Measurements from ENCODE around the gene CDK5RAP2. TPM values are rescaled to one million over a fixed set of nuclear protein-coding genes. Genes with fewer than 3 reads are reported as not detected.
A peak's percentile ranks its signal among the peaks of the same experiment; 100 is the strongest.

Gene CDK5RAP2
- total RNA-seq, 4 donors from 2014 or later = 27.3 to 158 (median 45.1) TPM

DNA sequence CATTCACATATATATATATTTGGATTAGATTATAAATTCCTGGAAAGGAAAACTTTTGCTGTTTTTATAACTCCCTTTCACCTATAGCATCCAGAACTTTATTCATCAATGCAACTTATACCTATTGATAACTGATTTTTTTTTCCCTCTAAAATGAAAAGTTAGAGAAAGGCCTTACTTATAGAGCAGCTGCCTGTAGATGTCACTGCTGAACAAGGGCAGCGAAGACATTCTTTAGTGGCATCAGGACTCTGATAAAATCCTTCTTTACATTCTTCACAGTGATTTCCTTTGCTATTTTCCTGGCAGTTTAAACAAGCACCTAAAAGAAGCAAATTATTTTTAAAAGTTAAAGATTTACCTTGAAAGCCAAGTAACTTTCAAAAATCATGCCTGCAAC is 32.3 kb upstream of the CDK5RAP2 start:
- Histone ChIP-seq H3K27ac (no peak overlapping the region), H3K36me3 (peaks cover 0 to 6% (median 0%) of the 10 kb centered on the region in 3 donors), H3K4me3 (no peak overlapping the region), H3K27me3 (no peaks in the 10 kb centered on the region), H3K4me1 (no peaks in the 10 kb centered on the region), H3K9me3 (no peaks in the 10 kb centered on the region)
- TF ChIP-seq POLR2A (IDR thresholded peaks at IDR 0.05) (no peak), CTCF (IDR thresholded peaks at IDR 0.05) (no peak)
- DNase-seq = no peak

- DNase-seq = no peak
- Histone ChIP-seq H3K9me3 (no peaks in the 10 kb centered on the region), H3K4me3 (no peak overlapping the region), H3K36me3 (peaks cover 0 to 6% (median 0%) of the 10 kb centered on the region in 3 donors), H3K27me3 (no peaks in the 10 kb centered on the region), H3K4me1 (no peaks in the 10 kb centered on the region), H3K27ac (no peak overlapping the region)
- TF ChIP-seq POLR2A (IDR thresholded peaks at IDR 0.05) = no peak
- TF ChIP-seq CTCF (IDR thresholded peaks at IDR 0.05) = no peak
Measured at GRCh38 chr9:120611690-120612068, 31.7 kb upstream of the CDK5RAP2 start.

DNA sequence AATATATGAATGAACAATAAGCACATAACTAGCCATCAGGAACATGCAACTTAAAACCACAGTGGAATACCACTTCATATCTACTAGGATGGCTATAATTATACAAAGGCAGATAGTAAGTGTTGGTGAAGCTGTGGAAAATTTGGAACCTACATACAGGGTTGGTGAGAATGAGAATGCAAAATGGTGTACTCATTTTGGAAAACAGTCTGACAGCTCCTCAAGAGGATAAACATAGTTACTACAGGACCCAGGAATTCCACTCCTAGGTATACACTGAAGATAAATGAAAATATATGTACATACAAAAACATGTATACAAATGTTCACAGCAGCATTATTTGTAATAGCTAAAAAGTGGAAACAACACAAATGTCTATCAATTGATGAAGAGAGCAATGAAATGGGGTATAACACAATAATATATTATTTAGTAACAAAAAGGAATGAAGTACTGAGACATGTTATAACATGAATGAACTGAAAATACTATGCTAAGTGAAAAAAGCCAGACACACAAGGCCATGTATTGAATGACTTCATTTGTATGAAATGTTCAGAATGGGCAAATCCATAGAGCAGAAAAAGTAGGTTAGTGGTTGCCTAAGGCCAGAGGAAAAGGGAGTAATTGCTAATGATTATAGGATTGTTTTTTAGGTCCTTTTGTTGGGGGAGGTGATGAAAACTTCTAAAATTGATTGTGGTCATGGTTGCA is 31.2 kb upstream of the CDK5RAP2 start:
- Histone ChIP-seq H3K27ac (no peak overlapping the region), H3K9me3 (no peaks in the 10 kb centered on the region), H3K27me3 (no peaks in the 10 kb centered on the region), H3K4me1 (no peaks in the 10 kb centered on the region), H3K4me3 (no peak overlapping the region), H3K36me3 (peaks cover 0 to 6% (median 0%) of the 10 kb centered on the region in 3 donors)
- no peak for DNase-seq
- TF ChIP-seq CTCF (IDR thresholded peaks at IDR 0.05) = peak in 2 of 6 experiments; percentile 12 to 28
- no peak for TF ChIP-seq POLR2A (IDR thresholded peaks at IDR 0.05)

DNA sequence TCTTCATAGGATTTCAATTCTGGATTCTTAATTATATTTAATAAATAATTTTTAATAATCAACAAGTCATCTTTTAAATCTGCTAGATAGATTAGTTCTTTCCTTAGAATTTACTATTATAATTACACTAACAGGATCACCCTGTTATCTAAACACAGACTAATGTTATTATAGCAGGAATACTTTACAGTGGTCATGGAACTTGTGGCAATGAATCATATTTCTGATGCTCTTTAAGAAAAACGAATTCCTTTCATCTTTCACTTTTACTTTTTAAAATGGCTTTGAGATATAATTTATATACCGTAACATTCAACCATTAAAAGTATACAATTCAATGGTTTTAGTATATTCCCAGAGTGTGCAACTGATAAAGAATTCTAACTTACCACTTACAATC is 29.7 kb upstream of the CDK5RAP2 start:
- no peaks in the 10 kb centered on the region for H3K27me3 ChIP-seq

DNA sequence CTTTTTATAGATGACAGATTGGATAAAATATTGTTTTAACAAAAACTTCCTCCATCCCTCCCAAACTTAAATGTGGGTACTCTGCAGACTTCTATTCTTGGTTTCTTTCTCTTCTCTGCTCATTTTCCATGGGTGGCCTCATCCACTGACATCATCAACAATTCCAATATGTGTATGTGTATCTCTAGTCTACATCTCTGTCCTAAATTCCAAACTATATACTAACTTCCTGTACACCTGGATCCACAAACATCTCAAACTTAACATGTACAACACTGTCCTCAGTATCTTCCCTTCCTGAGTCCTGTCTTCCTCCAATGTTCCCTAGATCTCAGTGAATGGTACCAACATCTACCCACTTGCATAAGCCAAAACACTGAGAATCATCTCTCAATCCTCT is 28.5 kb upstream of the CDK5RAP2 start:
- no peak for DNase-seq
- no peak for TF ChIP-seq CTCF (IDR thresholded peaks at IDR 0.05)
- no peak for TF ChIP-seq POLR2A (IDR thresholded peaks at IDR 0.05)
- no peaks in the 10 kb centered on the region for H3K27me3 ChIP-seq
- no peaks in the 10 kb centered on the region for H3K4me1 ChIP-seq
- H3K4me3 ChIP-seq = no peak overlapping the region
- H3K36me3 ChIP-seq = peaks cover 0 to 15% (median 0%) of the 10 kb centered on the region in 3 donors
- H3K9me3 ChIP-seq = no peaks in the 10 kb centered on the region
- H3K27ac ChIP-seq = no peak overlapping the region

More for the DNA sequence above, 29.7 kb upstream of the CDK5RAP2 start:
- H3K4me3 ChIP-seq = no peak overlapping the region
- H3K36me3 ChIP-seq = peaks cover 0 to 15% (median 0%) of the 10 kb centered on the region in 3 donors
- DNase-seq = no peak
- H3K9me3 ChIP-seq = no peaks in the 10 kb centered on the region
- TF ChIP-seq CTCF (IDR thresholded peaks at IDR 0.05) = no peak
- TF ChIP-seq POLR2A (IDR thresholded peaks at IDR 0.05) = no peak
- no peak overlapping the region for H3K27ac ChIP-seq
- no peaks in the 10 kb centered on the region for H3K4me1 ChIP-seq

Data from Peyer's patch (tissue), 4 donors.